ENCODE data around the gene CATSPERB.

DNA sequence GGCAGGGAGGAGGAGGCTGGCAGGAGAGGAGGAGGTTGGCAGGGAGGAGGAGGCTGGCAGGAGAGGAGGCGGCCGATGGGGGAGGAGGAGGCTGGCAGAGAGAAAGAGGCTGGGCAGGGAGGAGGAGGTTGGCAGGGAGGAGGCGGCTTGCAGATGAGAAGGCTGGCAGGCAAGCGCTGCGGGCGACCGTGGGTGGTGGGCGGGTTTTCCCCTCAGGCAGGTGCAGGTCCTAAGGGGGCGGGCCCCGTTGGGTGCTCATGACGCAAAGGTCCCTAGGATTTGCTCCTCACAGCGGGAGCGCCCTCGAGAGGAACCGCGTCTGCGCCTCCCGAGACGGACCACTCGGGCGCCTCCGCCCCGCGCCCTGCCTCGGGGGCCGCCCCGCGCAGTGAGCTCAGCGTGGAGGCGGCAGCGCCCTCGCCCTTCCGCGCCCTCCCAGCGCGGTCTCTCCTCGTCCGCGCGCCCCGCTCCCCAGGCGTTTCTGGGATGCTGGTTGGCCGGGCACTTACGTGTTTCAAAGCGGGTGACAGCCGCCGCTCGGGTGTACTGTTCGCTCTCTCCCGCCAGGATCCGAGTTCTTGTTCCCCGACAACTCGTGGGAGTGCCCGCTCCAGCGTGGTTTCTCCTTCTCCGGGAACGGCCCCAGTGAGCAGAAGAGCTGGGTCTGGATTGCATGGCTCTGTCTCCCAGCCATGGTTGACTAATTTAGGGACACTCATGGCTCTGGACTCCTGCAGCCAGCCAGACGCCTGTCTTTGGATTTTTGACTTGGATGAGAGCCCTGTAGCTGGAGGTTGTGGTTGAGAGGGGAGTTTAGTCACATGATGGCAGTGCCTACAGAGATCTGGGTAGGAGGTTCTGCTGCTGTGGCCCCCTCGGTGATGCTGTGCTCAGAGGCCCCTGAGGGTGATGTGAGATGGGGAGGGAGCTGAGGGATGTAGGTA, 157.7 kb downstream of the CATSPERB start:
- TF ChIP-seq CTCF (IDR thresholded peaks at IDR 0.05; ENCODE audit: extremely low read depth in 1 of 2, insufficient read depth in 1 of 2, low read depth in 1 of 2, low read length in 2 of 2) (no peak), POLR2A (IDR thresholded peaks at IDR 0.05; ENCODE audit: low read depth, low read length) (no peak), POLR2AphosphoS5 (IDR thresholded peaks at IDR 0.05; ENCODE audit: insufficient read depth, low read depth, low read length) (no peak), EZH2 (IDR thresholded peaks at IDR 0.05; ENCODE audit: borderline replicate concordance, low read depth, low read length, severe bottlenecking) (no peak)

Data from endothelial cell of umbilical vein (primary cell).